A673 (cell line): ENCODE measurements around the gene POLK. TPM values are rescaled to one million over a fixed set of nuclear protein-coding genes. Genes with fewer than 3 reads are reported as not detected.

ENCODE experiments used
- BruUV-seq: library from RNA; stranded (reverse); fragments of 400-500 nt; replicated peaks from 2 replicates; lab custom pipeline; 2021; lab: Mats Ljungman, UMichigan
- CTCF ChIA-PET: fragments of 300-600 bp; sonication (Branson Sonifier 250); formaldehyde crosslinking; loops from one replicate; lab custom pipeline; 2022; ENCODE audit warnings: antibody characterized with exemption; lab: Charles Lee
- POLR2A ChIA-PET: fragments of 300-600 bp; sonication (Branson Sonifier 250); formaldehyde crosslinking; loops from one replicate; lab custom pipeline; 2022; ENCODE audit warnings: antibody characterized with exemption; ENCODE audit not compliant: low non-redundant PET; lab: Charles Lee
- DNase-seq: peaks from one replicate; pipeline ENCODE4 v3.0.0-alpha.2; 2015; ENCODE audit warnings: low spot score
- H3K27ac ChIP-seq: fragments of 200-600 bp; sonication (generic); 2 replicates; pipeline ENCODE4 v1.5.1; 2016; ENCODE audit warnings: mixed run types, low read depth, mild to moderate bottlenecking, mixed read lengths, antibody characterized with exemption, low read length; ENCODE audit not compliant: poor library complexity, severe bottlenecking
- H3K27me3 ChIP-seq: fragments of 200-600 bp; sonication (generic); replicated peaks from 2 replicates; pipeline ENCODE4 v1.6.1; 2017; ENCODE audit warnings: mixed run types, low read depth, mild to moderate bottlenecking, mixed read lengths, antibody characterized with exemption, low read length; ENCODE audit not compliant: insufficient read depth, poor library complexity
- H3K36me3 ChIP-seq: fragments of 200-600 bp; sonication (generic); 2 replicates; pipeline ENCODE4 v1.6.1; 2016; ENCODE audit warnings: mixed run types, mild to moderate bottlenecking, mixed read lengths, antibody characterized with exemption, low read length; ENCODE audit not compliant: insufficient read depth, poor library complexity, severe bottlenecking
- H3K4me1 ChIP-seq: fragments of 200-600 bp; sonication (generic); 2 replicates; pipeline ENCODE4 v1.6.1; 2017; ENCODE audit warnings: mixed run types, mild to moderate bottlenecking, mixed read lengths, antibody characterized with exemption, low read length; ENCODE audit not compliant: insufficient read depth, poor library complexity, severe bottlenecking
- H3K4me3 ChIP-seq: fragments of 200-600 bp; sonication (generic); 2 replicates; pipeline ENCODE4 v1.5.1; 2016; ENCODE audit warnings: low read depth, mixed run types, mild to moderate bottlenecking, mixed read lengths, low read length; ENCODE audit not compliant: poor library complexity, severe bottlenecking
- H3K9me3 ChIP-seq: fragments of 200-600 bp; sonication (generic); 2 replicates; pipeline ENCODE4 v1.6.1; 2016; ENCODE audit warnings: mixed run types, low read depth, mild to moderate bottlenecking, mixed read lengths, antibody characterized with exemption, low read length; ENCODE audit not compliant: poor library complexity, severe bottlenecking
- CTCF ChIP-seq: fragments of 300-800, 200-600 bp; sonication (generic); conservative IDR thresholded peaks from 2 replicates; pipeline ENCODE4 v1.5.1; 2017; ENCODE audit warnings: low read depth, mild to moderate bottlenecking, antibody characterized with exemption, low read length, moderate library complexity, mixed read lengths
- EZH2 ChIP-seq: fragments of 200-600 bp; sonication (generic); IDR thresholded peaks from 2 replicates; pipeline ENCODE4 v1.6.1; 2017; ENCODE audit warnings: borderline replicate concordance, low read depth, mild to moderate bottlenecking, mixed read lengths, antibody characterized with exemption, low read length; ENCODE audit not compliant: poor library complexity, severe bottlenecking
- intact Hi-C: fragments of 100-400 bp; cut with micrococcal nuclease; formaldehyde crosslinking; loops from one replicate; pipeline ENCODE4 v1.10.0; 2022; ENCODE audit not compliant: unreplicated experiment
- total RNA-seq: library from RNA; stranded (reverse); gene quantifications from 2 replicates; pipeline ENCODE4 v1.2.3, GENCODE V29; 2021

Gene POLK
- total RNA-seq, 1 experiment from 2014 or later = 23.2 TPM

GRCh38 chr5:75588666-75589065 lies 77.0 kb downstream of the POLK start:
- ChIA-PET CTCF (no interaction called here), POLR2A (no interaction called here)
- intact Hi-C loops = no loop called here
- Histone ChIP-seq H3K4me1 (peaks cover 6% of the 10 kb centered on the region), H3K4me3 (no peak overlapping the region), H3K9me3 (no peaks in the 10 kb centered on the region), H3K27ac (no peak overlapping the region), H3K27me3 (no peaks in the 10 kb centered on the region), H3K36me3 (no peaks in the 10 kb centered on the region)
- BruUV-seq = no TSS peak
- TF ChIP-seq EZH2 = no peak
- TF ChIP-seq CTCF = no peak
- no peak for DNase-seq

DNA sequence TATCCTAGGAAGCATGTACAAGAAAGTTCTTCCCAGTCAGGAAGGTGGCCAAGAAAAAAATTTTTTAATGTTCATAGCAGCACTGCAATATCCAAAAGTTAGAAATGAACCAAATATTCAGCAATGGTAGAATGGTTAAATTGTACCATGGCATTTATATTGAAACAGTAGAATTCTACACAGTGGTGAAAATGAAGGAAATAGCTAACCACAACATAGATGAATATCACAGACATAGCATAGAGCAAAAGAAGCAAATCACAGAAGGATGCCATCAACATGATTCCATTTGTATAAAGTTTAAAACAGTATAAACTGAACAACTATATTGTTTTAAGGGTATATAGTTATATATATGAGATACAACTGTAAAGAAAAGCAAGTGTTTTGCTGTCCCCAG lies 88.8 kb downstream of the POLK start:
- Histone ChIP-seq H3K9me3 (no peaks in the 10 kb centered on the region), H3K4me3 (no peak overlapping the region), H3K36me3 (no peaks in the 10 kb centered on the region), H3K27ac (no peak overlapping the region), H3K27me3 (no peaks in the 10 kb centered on the region), H3K4me1 (no peaks in the 10 kb centered on the region)
- intact Hi-C loops = no loop called here
- BruUV-seq = no TSS peak
- no peak for TF ChIP-seq CTCF
- TF ChIP-seq EZH2 = no peak
- POLR2A ChIA-PET = interaction anchor here (0.5 kb wide), 1 partner anchor 1802 kb away, joined by 5 read pairs; no protein-coding TSS in a partner anchor
- DNase-seq = no peak
- CTCF ChIA-PET = no interaction called here

GRCh38 chr5:75601567-75601966 lies 89.9 kb downstream of the POLK start:
- intact Hi-C loops = no loop called here
- DNase-seq = no peak
- no peak overlapping the region for H3K27ac ChIP-seq
- no peaks in the 10 kb centered on the region for H3K4me1 ChIP-seq
- ChIA-PET POLR2A (no interaction called here), CTCF (no interaction called here)
- no peaks in the 10 kb centered on the region for H3K36me3 ChIP-seq
- no peak overlapping the region for H3K4me3 ChIP-seq
- BruUV-seq = no TSS peak
- H3K27me3 ChIP-seq = no peaks in the 10 kb centered on the region
- no peak for TF ChIP-seq CTCF
- H3K9me3 ChIP-seq = no peaks in the 10 kb centered on the region
